Caco-2 (cell line): Measurements from ENCODE around the gene NR2E3. TPM values are rescaled to one million over a fixed set of nuclear protein-coding genes. Genes with fewer than 3 reads are reported as not detected.

ENCODE experiments used
- BruUV-seq: library from RNA; stranded (reverse); fragments of 400-500 nt; replicated peaks from 2 replicates; lab custom pipeline; 2021; lab: Mats Ljungman, UMichigan
- CTCF ChIA-PET: fragments of 300-600 bp; sonication (Branson Sonifier 250); formaldehyde crosslinking; loops from one replicate; lab custom pipeline; 2022; ENCODE audit warnings: antibody characterized with exemption; lab: Charles Lee
- POLR2A ChIA-PET: fragments of 300-600 bp; sonication (Branson Sonifier 250); formaldehyde crosslinking; loops from one replicate; lab custom pipeline; 2022; ENCODE audit warnings: antibody characterized with exemption; lab: Charles Lee
- DNase-seq, 2 experiments: peaks; one replicate each; pipeline versions ENCODE4 v3.0.0 to v3.0.0-alpha.2; 2020 to 2022
- H3K27me3 ChIP-seq: replicated peaks from 2 replicates; pipeline ENCODE4 v1.6.0; 2011; ENCODE audit warnings: low read length; ENCODE audit not compliant: control insufficient read depth, insufficient read depth
- H3K36me3 ChIP-seq: 2 replicates; pipeline ENCODE4 v1.5.1; 2011; ENCODE audit warnings: low read length; ENCODE audit not compliant: control insufficient read depth, insufficient read depth
- H3K4me1 ChIP-seq: fragments of 250-450 bp; sonication (Bioruptor Pico); 2 replicates; pipeline ENCODE4 v1.5.1; 2020; ENCODE audit warnings: mild to moderate bottlenecking
- H3K4me3 ChIP-seq: 2 replicates; pipeline ENCODE4 v1.5.1; 2011; ENCODE audit warnings: low read depth, mild to moderate bottlenecking, control low read depth, low read length
- H3K9me3 ChIP-seq: fragments of 250-450 bp; sonication (Bioruptor Pico); 2 replicates; pipeline ENCODE4 v1.5.1; 2020; ENCODE audit warnings: mild to moderate bottlenecking, moderate library complexity
- H3K27ac Mint-ChIP-seq: one replicate; pipeline ENCODE4 v1.8.0; 2022; ENCODE audit warnings: mixed read lengths; ENCODE audit not compliant: unreplicated experiment
- H3K27me3 Mint-ChIP-seq: one replicate; pipeline ENCODE4 v1.8.0; 2022; ENCODE audit warnings: mixed read lengths; ENCODE audit not compliant: insufficient read depth, unreplicated experiment
- H3K36me3 Mint-ChIP-seq: one replicate; pipeline ENCODE4 v1.8.0; 2022; ENCODE audit warnings: mild to moderate bottlenecking, mixed read lengths; ENCODE audit not compliant: insufficient read depth, unreplicated experiment
- H3K4me1 Mint-ChIP-seq: one replicate; pipeline ENCODE4 v1.8.0; 2022; ENCODE audit warnings: low read depth, mixed read lengths; ENCODE audit not compliant: unreplicated experiment
- H3K4me3 Mint-ChIP-seq: one replicate; pipeline ENCODE4 v1.8.0; 2022; ENCODE audit warnings: mild to moderate bottlenecking, moderate library complexity, mixed read lengths; ENCODE audit not compliant: unreplicated experiment
- H3K9me3 Mint-ChIP-seq: one replicate; pipeline ENCODE4 v1.8.0; 2022; ENCODE audit warnings: mixed read lengths; ENCODE audit not compliant: unreplicated experiment
- intact Hi-C: fragments of 100-400 bp; cut with micrococcal nuclease; formaldehyde crosslinking; loops from one replicate; pipeline ENCODE4 v1.10.0; 2022; ENCODE audit not compliant: unreplicated experiment
- total RNA-seq: library from RNA; stranded (reverse); gene quantifications from 2 replicates; pipeline ENCODE4 v1.2.3, GENCODE V29; 2022
- TF ChIP-seq, protein P1 (sequence below), 2 experiments: fragments of 200-600 bp in 1 of 2; IDR thresholded peaks; 1 replicate in 1 of 2; 2 replicates in 1 of 2; pipeline versions ENCODE4 v1.5.1 to v1.8.0; 2011 to 2022; ENCODE audit warnings: antibody characterized with exemption in 1 of 2, control low read depth in 1 of 2, inconsistent platforms in 1 of 2, low read depth in 1 of 2, low read length in 1 of 2, mild to moderate bottlenecking in 1 of 2, moderate library complexity in 1 of 2; ENCODE audit not compliant: insufficient read depth in 1 of 2, severe bottlenecking in 1 of 2, unreplicated experiment in 1 of 2

The NR2E3 gene
- total RNA-seq, 1 experiment from 2014 or later: not detected

DNA sequence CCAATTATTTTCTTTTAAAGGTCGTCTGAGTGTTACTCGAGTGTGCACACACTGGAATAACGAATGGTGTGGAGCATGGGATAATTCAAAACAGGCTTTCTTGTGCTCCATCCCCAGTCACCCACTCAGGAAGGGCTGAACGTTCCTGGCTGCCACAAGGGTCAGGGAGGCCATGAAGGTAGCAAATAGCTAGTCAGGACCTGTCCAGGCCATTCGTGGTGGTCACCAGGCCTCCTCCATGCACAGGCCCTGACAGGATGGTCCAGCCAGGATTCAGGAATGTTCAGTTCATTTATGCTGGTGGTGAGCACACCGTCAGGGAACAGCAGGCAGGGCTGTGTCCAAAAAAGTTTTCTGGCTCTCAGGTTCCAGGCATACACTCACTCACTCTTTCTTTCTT, 11.7 kb upstream of the NR2E3 start:
- TF ChIP-seq, protein P1, sequence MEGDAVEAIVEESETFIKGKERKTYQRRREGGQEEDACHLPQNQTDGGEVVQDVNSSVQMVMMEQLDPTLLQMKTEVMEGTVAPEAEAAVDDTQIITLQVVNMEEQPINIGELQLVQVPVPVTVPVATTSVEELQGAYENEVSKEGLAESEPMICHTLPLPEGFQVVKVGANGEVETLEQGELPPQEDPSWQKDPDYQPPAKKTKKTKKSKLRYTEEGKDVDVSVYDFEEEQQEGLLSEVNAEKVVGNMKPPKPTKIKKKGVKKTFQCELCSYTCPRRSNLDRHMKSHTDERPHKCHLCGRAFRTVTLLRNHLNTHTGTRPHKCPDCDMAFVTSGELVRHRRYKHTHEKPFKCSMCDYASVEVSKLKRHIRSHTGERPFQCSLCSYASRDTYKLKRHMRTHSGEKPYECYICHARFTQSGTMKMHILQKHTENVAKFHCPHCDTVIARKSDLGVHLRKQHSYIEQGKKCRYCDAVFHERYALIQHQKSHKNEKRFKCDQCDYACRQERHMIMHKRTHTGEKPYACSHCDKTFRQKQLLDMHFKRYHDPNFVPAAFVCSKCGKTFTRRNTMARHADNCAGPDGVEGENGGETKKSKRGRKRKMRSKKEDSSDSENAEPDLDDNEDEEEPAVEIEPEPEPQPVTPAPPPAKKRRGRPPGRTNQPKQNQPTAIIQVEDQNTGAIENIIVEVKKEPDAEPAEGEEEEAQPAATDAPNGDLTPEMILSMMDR (IDR thresholded peaks at IDR 0.05; ENCODE audit: insufficient read depth in 1 of 2, low read depth in 1 of 2, low read length in 1 of 2, severe bottlenecking in 1 of 2, unreplicated experiment in 1 of 2): no peak
- BruUV-seq: no TSS peak

DNA sequence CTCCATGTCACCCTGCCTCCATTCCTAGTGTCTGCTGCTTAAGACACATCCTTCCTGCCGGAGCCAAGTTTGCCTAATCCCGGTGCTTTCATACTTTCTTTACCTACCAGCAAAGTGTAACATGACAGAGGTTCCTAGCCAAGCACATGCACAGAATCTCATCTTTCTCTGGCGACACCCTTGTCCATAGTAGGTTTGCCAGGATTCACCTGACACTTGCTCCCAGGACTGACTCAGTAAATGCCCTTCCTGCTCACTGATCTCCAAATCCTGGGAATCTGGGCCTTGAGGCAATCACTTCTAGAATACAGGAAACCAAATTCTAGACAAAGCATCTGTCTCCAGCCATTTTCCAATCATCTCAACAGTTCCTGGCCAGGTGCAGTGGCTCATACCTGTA, 10.2 kb upstream of the NR2E3 start:
- Histone ChIP-seq H3K36me3 (no peaks in the 10 kb centered on the region), H3K27me3 (no peaks in the 10 kb centered on the region), H3K9me3 (no peaks in the 10 kb centered on the region), H3K4me3 (no peak overlapping the region), H3K4me1 (no peaks in the 10 kb centered on the region)
- no peak overlapping the region for H3K4me3 Mint-ChIP-seq
- BruUV-seq: no TSS peak
- ChIA-PET CTCF (interaction anchor here (0.6 to 1.6 kb wide), 2 partner anchors 56 to 268 kb away, joined by 3 to 9 read pairs; no protein-coding TSS in a partner anchor), POLR2A (no interaction called here)
- DNase-seq: no peak
- intact Hi-C loops: loop anchor here (2.0 to 10.0 kb wide), 4 partner anchors 47 to 685 kb away; partner anchors contain the start of gene THSD4
- no peak overlapping the region for H3K27ac Mint-ChIP-seq
- H3K36me3 Mint-ChIP-seq: no peaks in the 10 kb centered on the region
- TF ChIP-seq, protein P1 (IDR thresholded peaks at IDR 0.05; ENCODE audit: insufficient read depth in 1 of 2, low read depth in 1 of 2, low read length in 1 of 2, severe bottlenecking in 1 of 2, unreplicated experiment in 1 of 2): no peak
- H3K4me1 Mint-ChIP-seq: no peaks in the 10 kb centered on the region
- no peaks in the 10 kb centered on the region for H3K9me3 Mint-ChIP-seq
- no peaks in the 10 kb centered on the region for H3K27me3 Mint-ChIP-seq

More for the DNA sequence above, 11.7 kb upstream of the NR2E3 start:
- intact Hi-C loops: no loop called here
- H3K4me1 ChIP-seq: no peaks in the 10 kb centered on the region
- H3K36me3 Mint-ChIP-seq: no peaks in the 10 kb centered on the region
- no peaks in the 10 kb centered on the region for H3K27me3 Mint-ChIP-seq
- H3K9me3 Mint-ChIP-seq: no peaks in the 10 kb centered on the region
- H3K4me1 Mint-ChIP-seq: no peaks in the 10 kb centered on the region
- DNase-seq: no peak
- ChIA-PET CTCF (interaction anchor here (1.2 kb wide), 1 partner anchor 55 kb away, joined by 3 read pairs; no protein-coding TSS in a partner anchor), POLR2A (interaction anchor here (0.5 kb wide), 1 partner anchor 223 kb away, joined by 3 read pairs; no protein-coding TSS in a partner anchor)
- H3K27me3 ChIP-seq: no peaks in the 10 kb centered on the region
- no peaks in the 10 kb centered on the region for H3K36me3 ChIP-seq
- H3K4me3 Mint-ChIP-seq: no peak overlapping the region
- H3K9me3 ChIP-seq: no peaks in the 10 kb centered on the region
- H3K27ac Mint-ChIP-seq: no peak overlapping the region
- H3K4me3 ChIP-seq: no peak overlapping the region

DNA sequence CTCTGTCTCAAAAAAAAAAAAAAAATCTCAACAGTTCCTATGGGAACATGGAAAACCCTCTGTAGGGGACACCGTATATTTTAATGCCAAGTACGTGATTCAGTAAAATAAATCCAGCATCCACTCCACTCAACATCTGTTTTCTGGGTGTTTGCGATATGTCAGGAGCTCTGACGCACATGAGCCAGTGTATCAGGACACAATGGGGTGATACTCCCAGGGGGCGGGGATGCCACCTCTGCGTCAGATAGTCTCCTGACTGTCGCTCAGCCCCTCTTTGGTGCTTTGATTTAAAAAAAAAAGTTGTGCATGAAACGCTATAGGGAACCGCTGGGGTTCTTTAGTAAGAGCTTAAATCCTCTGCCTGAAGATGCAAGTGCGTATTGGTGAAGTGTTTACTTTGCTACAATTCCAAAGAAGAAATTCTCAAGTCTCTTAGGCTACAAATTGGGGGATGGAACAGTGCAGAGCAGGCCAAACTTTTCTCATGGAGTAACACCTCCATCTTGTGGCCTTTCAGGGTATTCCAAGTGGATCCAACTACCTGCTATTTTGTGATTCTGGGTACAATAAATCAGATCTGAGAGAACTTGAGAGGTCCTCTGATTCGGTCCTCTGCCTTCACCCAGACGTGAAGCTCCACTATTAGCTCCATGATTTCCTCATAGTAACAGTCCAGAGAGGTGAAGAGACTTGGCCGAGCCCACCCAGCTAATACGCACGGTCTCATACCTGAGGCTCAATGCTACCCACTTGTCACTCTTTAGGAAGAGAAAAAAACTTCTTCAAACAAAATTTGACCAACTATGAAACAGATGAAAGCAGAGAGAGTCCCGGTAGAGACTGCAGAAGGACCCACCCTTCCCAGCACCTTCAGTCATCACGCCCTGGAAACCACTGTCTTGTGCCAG, 9.3 kb upstream of the NR2E3 start:
- ChIA-PET CTCF (interaction anchor here (0.6 to 1.6 kb wide), 4 partner anchors 11 to 268 kb away, joined by 3 to 9 read pairs (median 4); no protein-coding TSS in a partner anchor), POLR2A (no interaction called here)
- Mint-ChIP-seq H3K27me3 (no peaks in the 10 kb centered on the region), H3K36me3 (no peaks in the 10 kb centered on the region), H3K9me3 (no peaks in the 10 kb centered on the region), H3K4me1 (no peaks in the 10 kb centered on the region), H3K27ac (no peak overlapping the region), H3K4me3 (no peak overlapping the region)
- no peaks in the 10 kb centered on the region for H3K4me1 ChIP-seq
- no TSS peak for BruUV-seq
- no peaks in the 10 kb centered on the region for H3K27me3 ChIP-seq
- TF ChIP-seq, protein P1 (IDR thresholded peaks at IDR 0.05; ENCODE audit: insufficient read depth in 1 of 2, low read depth in 1 of 2, low read length in 1 of 2, severe bottlenecking in 1 of 2, unreplicated experiment in 1 of 2): peak; percentile 80 to 91
- peak in 1 of 2 experiments; percentile 72 for DNase-seq
- no peak overlapping the region for H3K4me3 ChIP-seq
- H3K36me3 ChIP-seq: no peaks in the 10 kb centered on the region
- no peaks in the 10 kb centered on the region for H3K9me3 ChIP-seq
- intact Hi-C loops: loop anchor here (1.0 to 10.0 kb wide), 6 partner anchors 48 to 686 kb away; partner anchors contain the start of gene THSD4
